Sigmoid colon (tissue), 4 donors: ENCODE measurements around the gene TBP.

Experiments
- CTCF ChIP-seq, 4 experiments: fragments of 450-650 bp in 3 of 4; fragments of 200-600 bp in 1 of 4; IDR thresholded peaks; one replicate each; pipeline ENCODE4 v1.5.1; 2016 to 2019; ENCODE audit warnings: antibody characterized with exemption in 4 of 4, mild to moderate bottlenecking in 3 of 4, moderate library complexity in 2 of 4
- POLR2A ChIP-seq, 2 donors: fragments of 450-650 bp; IDR thresholded peaks; one replicate each; pipeline ENCODE4 v1.6.1; 2016; ENCODE audit warnings: antibody characterized with exemption in 2 of 2, mild to moderate bottlenecking in 2 of 2, moderate library complexity in 2 of 2
- POLR2AphosphoS5 ChIP-seq, 4 donors: sonication (generic); formaldehyde crosslinking; IDR thresholded peaks; one replicate each; pipeline ENCODE4 v1.6.1; 2017; ENCODE audit warnings: antibody characterized with exemption in 4 of 4

- TF ChIP-seq CTCF (IDR thresholded peaks at IDR 0.05) (no peak), POLR2AphosphoS5 (IDR thresholded peaks at IDR 0.05) (no peak), POLR2A (IDR thresholded peaks at IDR 0.05) (no peak)
These were observed 16.8 kb upstream of the TBP start for GRCh38 chr6:170537329-170537728.
